Natural killer cell (primary cell): ENCODE results near the gene CCDC102A. TPM values are rescaled to one million over a fixed set of nuclear protein-coding genes. Genes with fewer than 3 reads are reported as not detected.

Experiments used
- ATAC-seq, 3 donors: fragments of 150-1000 bp in 2 of 3; fragments of 200-7000 bp in 1 of 3; cut with Tn5 transposase; 1 replicate in 1 of 3; 2 replicates in 2 of 3; pipeline ENCODE4 v1.10.0; 2021; ENCODE audit warnings: mild to moderate bottlenecking in 2 of 3, moderate library complexity in 2 of 3
- DNase-seq, 2 donors: peaks; one replicate each; pipeline versions ENCODE4 v3.0.0 to v3.0.0-alpha.2; 2013 to 2021; ENCODE audit warnings: mixed read lengths in 1 of 2
- H3K27ac ChIP-seq: one replicate; pipeline ENCODE4 v1.5.1; 2013; ENCODE audit warnings: mild to moderate bottlenecking, low read length
- H3K27me3 ChIP-seq: one replicate; pipeline ENCODE4 v1.6.1; 2013; ENCODE audit warnings: low read length; ENCODE audit not compliant: control insufficient read depth, insufficient read depth
- H3K36me3 ChIP-seq: one replicate; pipeline ENCODE4 v1.6.1; 2013; ENCODE audit warnings: low read length; ENCODE audit not compliant: control insufficient read depth, insufficient read depth
- H3K4me1 ChIP-seq: one replicate; pipeline ENCODE4 v1.6.1; 2013; ENCODE audit warnings: low read length; ENCODE audit not compliant: control insufficient read depth, insufficient read depth
- H3K4me3 ChIP-seq: one replicate; pipeline ENCODE4 v1.5.1; 2013; ENCODE audit warnings: low read length
- H3K9me3 ChIP-seq: one replicate; pipeline ENCODE4 v1.6.1; 2013; ENCODE audit warnings: low read length; ENCODE audit not compliant: control insufficient read depth, insufficient read depth
- H3K27ac Mint-ChIP-seq, 2 donors: one replicate each; pipeline ENCODE4 v1.8.0; 2022; ENCODE audit warnings: mild to moderate bottlenecking in 2 of 2, mixed read lengths in 2 of 2, moderate library complexity in 1 of 2
- H3K27me3 Mint-ChIP-seq, 2 donors: one replicate each; pipeline ENCODE4 v1.8.0; 2022; ENCODE audit warnings: low read depth in 2 of 2, mixed read lengths in 2 of 2
- H3K36me3 Mint-ChIP-seq: one replicate; pipeline ENCODE4 v1.8.0; 2022; ENCODE audit warnings: mixed read lengths
- H3K4me1 Mint-ChIP-seq, 2 donors: one replicate each; pipeline ENCODE4 v1.8.0; 2022; ENCODE audit warnings: mixed read lengths in 2 of 2
- H3K4me3 Mint-ChIP-seq: one replicate; pipeline ENCODE4 v1.8.0; 2022; ENCODE audit warnings: mild to moderate bottlenecking, moderate library complexity, mixed read lengths
- H3K9me3 Mint-ChIP-seq, 2 donors: one replicate each; pipeline ENCODE4 v1.8.0; 2022; ENCODE audit warnings: mixed read lengths in 2 of 2
- whole genome bisulfite sequencing: methylation state at CpG from one replicate; pipeline ENCODE4 v1.1.7; 2013; ENCODE audit warnings: missing lambda C conversion rate; ENCODE audit not compliant: insufficient coverage; 5-methylcytosine and 5-hydroxymethylcytosine counted together
- intact Hi-C: fragments of 100-400 bp; cut with micrococcal nuclease; formaldehyde crosslinking; loops from one replicate; pipeline ENCODE4 v1.14.2; 2022
- total RNA-seq, 4 donors: library from RNA; stranded (reverse); fragments of 120-200 nt in 1 of 4; gene quantifications; one replicate each; pipeline versions ENCODE4 v1.2.3 to v1.2.4, GENCODE V29; 2013 to 2022
- TF ChIP-seq, protein P1 (sequence below): fragments of 200-600 bp; IDR thresholded peaks from one replicate; pipeline ENCODE4 v1.8.0; 2022; ENCODE audit warnings: antibody characterized with exemption

CCDC102A gene
- total RNA-seq, 3 donors from 2014 or later (not counting 1 experiment from before 2014, with no cell fraction given) = 15.5 to 24.4 (median 17.1) TPM

GRCh38 chr16:57476546-57477410 lies 59.6 kb downstream of the CCDC102A start:
- WGBS = 94% methylated on average over 6 of the region's 6 CpGs
- no peaks in the 10 kb centered on the region for H3K36me3 Mint-ChIP-seq
- no peaks in the 10 kb centered on the region for H3K9me3 Mint-ChIP-seq
- ATAC-seq (no peak), DNase-seq (no peak)
- peaks cover 34% of the 10 kb centered on the region for H3K4me1 ChIP-seq
- no peaks in the 10 kb centered on the region for H3K27me3 ChIP-seq
- TF ChIP-seq, protein P1, sequence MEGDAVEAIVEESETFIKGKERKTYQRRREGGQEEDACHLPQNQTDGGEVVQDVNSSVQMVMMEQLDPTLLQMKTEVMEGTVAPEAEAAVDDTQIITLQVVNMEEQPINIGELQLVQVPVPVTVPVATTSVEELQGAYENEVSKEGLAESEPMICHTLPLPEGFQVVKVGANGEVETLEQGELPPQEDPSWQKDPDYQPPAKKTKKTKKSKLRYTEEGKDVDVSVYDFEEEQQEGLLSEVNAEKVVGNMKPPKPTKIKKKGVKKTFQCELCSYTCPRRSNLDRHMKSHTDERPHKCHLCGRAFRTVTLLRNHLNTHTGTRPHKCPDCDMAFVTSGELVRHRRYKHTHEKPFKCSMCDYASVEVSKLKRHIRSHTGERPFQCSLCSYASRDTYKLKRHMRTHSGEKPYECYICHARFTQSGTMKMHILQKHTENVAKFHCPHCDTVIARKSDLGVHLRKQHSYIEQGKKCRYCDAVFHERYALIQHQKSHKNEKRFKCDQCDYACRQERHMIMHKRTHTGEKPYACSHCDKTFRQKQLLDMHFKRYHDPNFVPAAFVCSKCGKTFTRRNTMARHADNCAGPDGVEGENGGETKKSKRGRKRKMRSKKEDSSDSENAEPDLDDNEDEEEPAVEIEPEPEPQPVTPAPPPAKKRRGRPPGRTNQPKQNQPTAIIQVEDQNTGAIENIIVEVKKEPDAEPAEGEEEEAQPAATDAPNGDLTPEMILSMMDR = no peak
- no peak overlapping the region for H3K27ac Mint-ChIP-seq
- intact Hi-C loops = loop anchor here (5.0 kb wide), 1 partner anchor 41 kb away; no protein-coding TSS in a partner anchor
- no peak overlapping the region for H3K27ac ChIP-seq
- H3K27me3 Mint-ChIP-seq = no peaks in the 10 kb centered on the region
- no peak overlapping the region for H3K4me3 Mint-ChIP-seq
- peaks cover 4% of the 10 kb centered on the region for H3K36me3 ChIP-seq
- H3K9me3 ChIP-seq = no peaks in the 10 kb centered on the region
- no peak overlapping the region for H3K4me3 ChIP-seq
- peaks cover 19 to 35% of the 10 kb centered on the region in 2 donors for H3K4me1 Mint-ChIP-seq

- intact Hi-C loops = loop anchor here (2.0 to 5.0 kb wide), 2 partner anchors 41 to 51 kb away; no protein-coding TSS in a partner anchor
- WGBS = 3% methylated on average over 12 of the region's 12 CpGs
- H3K27me3 Mint-ChIP-seq = no peaks in the 10 kb centered on the region
- Histone ChIP-seq H3K9me3 (no peaks in the 10 kb centered on the region), H3K27ac (no peak overlapping the region), H3K4me3 (no peak overlapping the region), H3K4me1 (peaks cover 34% of the 10 kb centered on the region), H3K27me3 (no peaks in the 10 kb centered on the region), H3K36me3 (peaks cover 10% of the 10 kb centered on the region)
- no peaks in the 10 kb centered on the region for H3K9me3 Mint-ChIP-seq
- DNase-seq (peak; percentile 71 to 84), ATAC-seq (peak; percentile 92 to 98 (median 93))
- H3K4me1 Mint-ChIP-seq = peaks cover 19 to 35% of the 10 kb centered on the region in 2 donors
- H3K27ac Mint-ChIP-seq = peak overlapping the region in 1 of 2 donors; percentile 14
- no peaks in the 10 kb centered on the region for H3K36me3 Mint-ChIP-seq
- H3K4me3 Mint-ChIP-seq = no peak overlapping the region
- TF ChIP-seq, protein P1 = peak; percentile 75
Measured at GRCh38 chr16:57475711-57476339, 60.5 kb downstream of the CCDC102A start.

- no peaks in the 10 kb centered on the region for H3K36me3 Mint-ChIP-seq
- 79% methylated on average over 28 of the region's 30 CpGs for WGBS
- H3K27ac Mint-ChIP-seq = no peak overlapping the region
- peaks cover 19 to 29% of the 10 kb centered on the region in 2 donors for H3K4me1 Mint-ChIP-seq
- no peak overlapping the region for H3K4me3 Mint-ChIP-seq
- H3K4me3 ChIP-seq = no peak overlapping the region
- H3K4me1 ChIP-seq = peaks cover 34% of the 10 kb centered on the region
- H3K27ac ChIP-seq = no peak overlapping the region
- H3K9me3 Mint-ChIP-seq = no peaks in the 10 kb centered on the region
- H3K36me3 ChIP-seq = peaks cover 19% of the 10 kb centered on the region
- no peaks in the 10 kb centered on the region for H3K9me3 ChIP-seq
- no peak for DNase-seq
- TF ChIP-seq, protein P1 = no peak
- intact Hi-C loops = loop anchor here (2.0 to 5.0 kb wide), 2 partner anchors 42 to 50 kb away; no protein-coding TSS in a partner anchor
- no peaks in the 10 kb centered on the region for H3K27me3 Mint-ChIP-seq
- no peaks in the 10 kb centered on the region for H3K27me3 ChIP-seq
- no peak for ATAC-seq
Measured at GRCh38 chr16:57474671-57475661, 61.4 kb downstream of the CCDC102A start.
